GM10248 (cell line): ENCODE results near the gene RCOR1.

Experiments used
- CTCF ChIA-PET: fragments of 300-600 bp; sonication (Branson Sonifier 250); formaldehyde crosslinking; extraction: SDS; loops from one replicate; lab custom pipeline; 2021; ENCODE audit warnings: antibody characterized with exemption; lab: Yijun Ruan, JAX
- POLR2A ChIA-PET: fragments of 350-650 bp; sonication (Branson Sonifier 250); formaldehyde crosslinking; extraction: SDS; loops from one replicate; lab custom pipeline; 2020; ENCODE audit warnings: antibody characterized with exemption; lab: Yijun Ruan, JAX
- DNase-seq: peaks from one replicate; pipeline ENCODE4 v3.0.0; 2012; ENCODE audit errors: extremely low spot score
- CTCF ChIP-seq: IDR thresholded peaks from 2 replicates; pipeline ENCODE4 v1.5.1; 2012; ENCODE audit warnings: mild to moderate bottlenecking, low read depth; ENCODE audit errors: extremely low read depth, missing control alignments, control extremely low read depth

RCOR1 gene

GRCh38 chr14:102667703-102668102, 75.3 kb downstream of the RCOR1 start:
- TF ChIP-seq CTCF: no peak
- ChIA-PET POLR2A (no interaction called here), CTCF (interaction anchor here (1.0 to 1.3 kb wide), 2 partner anchors 11 to 22 kb away, joined by 3 to 5 read pairs; no protein-coding TSS in a partner anchor)
- no peak for DNase-seq

- no peak for DNase-seq
- CTCF ChIA-PET: interaction anchor here (0.6 to 1.3 kb wide), 4 partner anchors 12 to 22 kb away, joined by 3 to 5 read pairs (median 3); no protein-coding TSS in a partner anchor
- TF ChIP-seq CTCF: no peak
- POLR2A ChIA-PET: no interaction called here
Observed at GRCh38 chr14:102668291-102668873, 75.9 kb downstream of the RCOR1 start.

GRCh38 chr14:102671410-102671809, 79.0 kb downstream of the RCOR1 start:
- ChIA-PET POLR2A (no interaction called here), CTCF (interaction anchor here (1.4 kb wide), 1 partner anchor 434 kb away, joined by 5 read pairs; no protein-coding TSS in a partner anchor)
- no peak for TF ChIP-seq CTCF

GRCh38 chr14:102672410-102672960, 80.0 kb downstream of the RCOR1 start:
- CTCF ChIA-PET: interaction anchor here (1.3 kb wide), 1 partner anchor 23 kb away, joined by 3 read pairs; no protein-coding TSS in a partner anchor
- TF ChIP-seq CTCF: no peak
- DNase-seq: no peak
- POLR2A ChIA-PET: no interaction called here

More at GRCh38 chr14:102671410-102671809, 79.0 kb downstream of the RCOR1 start:
- no peak for DNase-seq

GRCh38 chr14:102675396-102675795, 82.9 kb downstream of the RCOR1 start:
- CTCF ChIA-PET: interaction anchor here (1.2 kb wide), 1 partner anchor 19 kb away, joined by 4 read pairs; no protein-coding TSS in a partner anchor
- DNase-seq: no peak
- POLR2A ChIA-PET: no interaction called here
- TF ChIP-seq CTCF: no peak

GRCh38 chr14:102678394-102678793, 85.9 kb downstream of the RCOR1 start:
- TF ChIP-seq CTCF: no peak
- ChIA-PET CTCF (no interaction called here), POLR2A (no interaction called here)
- no peak for DNase-seq
